DOHH2 (cell line): ENCODE results near the gene ABHD1.

Experiments used
- EZH2phosphoT487 ChIP-seq: fragments of 200-600 bp; sonication (generic); IDR thresholded peaks from 2 replicates; pipeline ENCODE4 v1.6.1; 2017; ENCODE audit warnings: borderline replicate concordance, mild to moderate bottlenecking, antibody characterized with exemption, low read length, moderate library complexity, mixed read lengths
- TF ChIP-seq, protein P1 (sequence below): fragments of 200-600 bp; sonication (generic); IDR thresholded peaks from one replicate; pipeline ENCODE4 v1.5.1; 2014; ENCODE audit warnings: antibody characterized with exemption, mild to moderate bottlenecking, low read depth, low read length; ENCODE audit not compliant: poor library complexity, severe bottlenecking

DNA sequence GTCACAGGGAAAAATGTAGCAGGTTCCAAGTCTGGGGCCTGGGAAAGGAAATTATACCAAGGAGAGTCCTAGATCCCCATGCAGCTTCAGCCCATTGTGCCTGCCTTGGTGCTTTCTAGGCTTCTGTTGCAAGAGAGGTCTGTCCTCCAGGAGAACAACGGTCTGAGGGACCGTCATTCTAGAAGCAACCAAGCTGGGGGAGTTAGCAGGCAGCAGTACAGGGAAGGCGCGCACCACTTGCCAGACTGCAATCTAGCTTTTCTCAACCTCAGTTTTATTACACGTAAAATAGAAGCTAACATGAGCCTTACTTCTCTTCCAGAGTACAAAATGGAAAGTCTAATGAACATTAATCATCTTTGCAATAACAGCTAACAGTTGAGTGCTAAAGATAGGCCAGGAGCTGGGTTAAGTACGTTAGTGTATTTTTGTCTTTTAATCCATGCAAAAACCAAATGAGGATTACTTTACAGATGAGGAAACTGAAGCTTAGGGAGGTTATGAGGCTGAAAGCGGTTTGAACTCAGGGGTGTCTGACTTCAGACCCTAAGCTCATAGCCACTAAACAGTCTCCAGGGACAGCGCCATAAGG, 27.1 kb downstream of the ABHD1 start:
- TF ChIP-seq, protein P1, sequence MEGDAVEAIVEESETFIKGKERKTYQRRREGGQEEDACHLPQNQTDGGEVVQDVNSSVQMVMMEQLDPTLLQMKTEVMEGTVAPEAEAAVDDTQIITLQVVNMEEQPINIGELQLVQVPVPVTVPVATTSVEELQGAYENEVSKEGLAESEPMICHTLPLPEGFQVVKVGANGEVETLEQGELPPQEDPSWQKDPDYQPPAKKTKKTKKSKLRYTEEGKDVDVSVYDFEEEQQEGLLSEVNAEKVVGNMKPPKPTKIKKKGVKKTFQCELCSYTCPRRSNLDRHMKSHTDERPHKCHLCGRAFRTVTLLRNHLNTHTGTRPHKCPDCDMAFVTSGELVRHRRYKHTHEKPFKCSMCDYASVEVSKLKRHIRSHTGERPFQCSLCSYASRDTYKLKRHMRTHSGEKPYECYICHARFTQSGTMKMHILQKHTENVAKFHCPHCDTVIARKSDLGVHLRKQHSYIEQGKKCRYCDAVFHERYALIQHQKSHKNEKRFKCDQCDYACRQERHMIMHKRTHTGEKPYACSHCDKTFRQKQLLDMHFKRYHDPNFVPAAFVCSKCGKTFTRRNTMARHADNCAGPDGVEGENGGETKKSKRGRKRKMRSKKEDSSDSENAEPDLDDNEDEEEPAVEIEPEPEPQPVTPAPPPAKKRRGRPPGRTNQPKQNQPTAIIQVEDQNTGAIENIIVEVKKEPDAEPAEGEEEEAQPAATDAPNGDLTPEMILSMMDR = no peak
- TF ChIP-seq EZH2phosphoT487 = no peak
